HFFc6 (cell line): ENCODE measurements around the gene SLCO2A1. TPM values are rescaled to one million over a fixed set of nuclear protein-coding genes. Genes with fewer than 3 reads are reported as not detected.

Source experiments
- DNase-seq: peaks from one replicate; pipeline ENCODE4 v3.0.0-alpha.2; 2018
- H3K27ac Mint-ChIP-seq: 2 replicates; pipeline ENCODE4 v1.8.0; 2020; ENCODE audit warnings: mild to moderate bottlenecking, mixed read lengths
- H3K27me3 Mint-ChIP-seq: 2 replicates; pipeline ENCODE4 v1.8.0; 2021; ENCODE audit warnings: mild to moderate bottlenecking, moderate library complexity, mixed read lengths; ENCODE audit not compliant: insufficient read depth
- H3K36me3 Mint-ChIP-seq: 2 replicates; pipeline ENCODE4 v1.8.0; 2021; ENCODE audit warnings: low read depth, mixed read lengths
- H3K4me1 Mint-ChIP-seq: 2 replicates; pipeline ENCODE4 v1.8.0; 2020; ENCODE audit warnings: low read depth, mixed read lengths
- H3K4me3 Mint-ChIP-seq: 2 replicates; pipeline ENCODE4 v1.8.0; 2020; ENCODE audit warnings: mild to moderate bottlenecking, moderate library complexity, mixed read lengths
- H3K9me3 Mint-ChIP-seq: 2 replicates; pipeline ENCODE4 v1.8.0; 2020; ENCODE audit warnings: mild to moderate bottlenecking, mixed read lengths
- CTCF ChIP-seq: fragments of 200-600 bp; sonication (generic); IDR thresholded peaks from 2 replicates; pipeline ENCODE4 v1.5.0; 2021; ENCODE audit warnings: antibody characterized with exemption, mild to moderate bottlenecking
- total RNA-seq, 6 experiments: library from RNA; stranded (reverse); fragmentation: NEBNext Ultra II Directional; extraction: Animal tissue kit (Norgen Biotek cat#: 25700); gene quantifications; 2 replicates in 1 of 6; 3 replicates in 5 of 6; pipeline ENCODE4 v1.2.3, GENCODE V29; 2021

SLCO2A1 gene
- total RNA-seq, 6 experiments from 2014 or later: 0.13 to 0.17 TPM; not detected in 4

DNA sequence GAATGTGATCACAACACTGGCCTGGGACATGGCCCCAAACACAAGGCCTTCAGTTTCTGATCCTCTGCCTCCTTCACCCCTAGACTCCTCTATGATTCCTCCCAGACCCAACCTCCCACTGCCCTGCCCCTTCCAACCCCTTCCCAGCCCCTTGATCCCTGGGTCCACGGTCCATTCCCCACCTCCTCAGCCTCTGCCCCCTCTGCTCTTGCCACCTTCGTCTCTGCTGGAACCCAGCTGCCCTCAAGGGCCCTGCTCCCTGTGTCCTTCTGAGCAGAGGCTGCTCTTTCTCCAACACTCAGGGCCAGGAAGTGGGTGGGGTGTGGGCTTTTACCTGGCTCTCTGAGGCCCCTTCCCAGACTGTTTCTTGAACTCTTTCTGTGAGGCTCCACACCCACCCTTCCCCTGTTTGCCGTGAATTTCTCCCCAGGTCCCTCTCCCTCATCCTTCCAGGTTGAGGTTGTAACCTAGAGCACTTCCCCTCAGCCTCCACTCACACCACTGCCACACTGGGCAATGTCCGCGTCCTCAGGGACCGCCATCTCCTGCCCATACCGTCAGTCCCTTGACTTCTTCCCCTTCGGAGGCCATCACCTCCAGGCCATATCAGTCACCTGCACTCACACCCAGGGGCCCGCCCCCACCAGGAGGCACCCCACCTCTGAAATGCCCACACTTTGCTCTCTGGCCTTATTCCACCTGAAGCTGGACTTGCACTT lies 18.7 kb upstream of the SLCO2A1 start:
- Mint-ChIP-seq H3K27ac (no peak overlapping the region), H3K4me1 (no peaks in the 10 kb centered on the region), H3K4me3 (no peak overlapping the region), H3K27me3 (peaks cover 17% of the 10 kb centered on the region), H3K9me3 (peaks cover 9% of the 10 kb centered on the region), H3K36me3 (no peaks in the 10 kb centered on the region)
- DNase-seq: no peak
- TF ChIP-seq CTCF: no peak

DNA sequence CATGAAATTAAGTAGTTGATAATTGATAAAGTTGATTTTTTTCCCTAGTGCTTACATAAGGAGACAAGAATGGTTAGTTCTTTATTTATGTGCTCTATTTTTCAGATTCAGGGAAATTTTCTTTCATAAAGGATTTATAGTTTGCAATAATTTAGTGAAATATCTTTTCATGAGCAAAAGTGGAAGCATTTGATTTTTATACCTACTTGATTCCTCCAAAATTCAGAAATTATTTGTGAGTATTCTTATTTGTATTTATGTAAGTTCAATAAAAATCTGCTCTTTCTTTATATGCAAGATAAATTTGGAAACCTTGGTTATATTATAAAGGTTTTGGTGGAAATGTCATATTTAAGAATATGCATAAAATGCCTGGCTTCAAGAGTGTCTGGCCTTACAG lies 14.7 kb upstream of the SLCO2A1 start:
- no peaks in the 10 kb centered on the region for H3K4me1 Mint-ChIP-seq

GRCh38 chr3:134040066-134040465 lies 10.3 kb upstream of the SLCO2A1 start:
- DNase-seq: no peak
- H3K27ac Mint-ChIP-seq: no peak overlapping the region
- no peak for TF ChIP-seq CTCF
- H3K36me3 Mint-ChIP-seq: no peaks in the 10 kb centered on the region; the same call in 1 of the 2 replicates
- no peaks in the 10 kb centered on the region for H3K4me1 Mint-ChIP-seq
- H3K27me3 Mint-ChIP-seq: peaks cover 7% of the 10 kb centered on the region
- H3K9me3 Mint-ChIP-seq: peaks cover 18% of the 10 kb centered on the region
- H3K4me3 Mint-ChIP-seq: no peak overlapping the region

More for the DNA sequence above, 14.7 kb upstream of the SLCO2A1 start:
- H3K9me3 Mint-ChIP-seq: peaks cover 22% of the 10 kb centered on the region
- H3K4me3 Mint-ChIP-seq: no peak overlapping the region
- no peak for DNase-seq
- H3K27ac Mint-ChIP-seq: no peak overlapping the region
- peaks cover 14% of the 10 kb centered on the region for H3K27me3 Mint-ChIP-seq
- no peak for TF ChIP-seq CTCF
- H3K36me3 Mint-ChIP-seq: no peaks in the 10 kb centered on the region; the same call in 1 of the 2 replicates

GRCh38 chr3:134039161-134039862 lies 9.6 kb upstream of the SLCO2A1 start:
- Mint-ChIP-seq H3K27ac (no peak overlapping the region), H3K4me3 (no peak overlapping the region), H3K9me3 (peaks cover 13% of the 10 kb centered on the region), H3K27me3 (peaks cover 7% of the 10 kb centered on the region), H3K4me1 (peaks cover 3% of the 10 kb centered on the region; the same call in 1 of the 2 replicates), H3K36me3 (no peaks in the 10 kb centered on the region; the same call in 1 of the 2 replicates)
- DNase-seq: no peak
- no peak for TF ChIP-seq CTCF

DNA sequence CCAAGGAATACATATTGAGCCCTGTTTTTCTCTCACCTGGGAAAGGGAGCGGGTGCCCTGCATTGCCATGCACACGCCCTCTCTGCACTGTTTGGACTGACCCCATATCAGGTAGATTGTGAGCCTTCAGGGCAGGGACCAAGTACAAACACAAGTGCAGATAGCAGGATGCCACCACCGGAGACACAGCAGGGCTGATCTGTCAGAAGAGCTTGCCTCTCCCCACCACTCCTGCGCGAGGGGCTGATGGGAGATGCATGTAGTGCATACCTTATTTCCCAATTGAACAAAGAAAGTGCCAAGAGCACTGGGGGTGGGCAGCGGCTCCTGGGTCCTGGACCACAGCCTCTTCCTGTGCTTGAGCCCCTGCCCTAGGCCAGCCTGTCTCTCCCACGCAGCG lies 9.0 kb upstream of the SLCO2A1 start:
- Mint-ChIP-seq H3K36me3 (no peaks in the 10 kb centered on the region; the same call in 1 of the 2 replicates), H3K4me3 (no peak overlapping the region), H3K4me1 (peaks cover 9% of the 10 kb centered on the region), H3K9me3 (peaks cover 13% of the 10 kb centered on the region), H3K27me3 (peaks cover 7% of the 10 kb centered on the region), H3K27ac (no peak overlapping the region)
- TF ChIP-seq CTCF: no peak
- no peak for DNase-seq
